Posterior cingulate gyrus (tissue), 11 donors: ENCODE data around the gene CD38.
A peak's percentile ranks its signal among the peaks of the same experiment; 100 is the strongest.

Experiments used
- DNase-seq, 10 donors: peaks; one replicate each; pipeline versions ENCODE4 v3.0.0 to v3.0.0-alpha.2; 2020 to 2021; ENCODE audit warnings: mixed read lengths in 3 of 10
- intact Hi-C: fragments of 100-400 bp; cut with DNase I; formaldehyde crosslinking; loops from one replicate; pipeline ENCODE4 v1.15.1; 2023

Gene CD38

DNA sequence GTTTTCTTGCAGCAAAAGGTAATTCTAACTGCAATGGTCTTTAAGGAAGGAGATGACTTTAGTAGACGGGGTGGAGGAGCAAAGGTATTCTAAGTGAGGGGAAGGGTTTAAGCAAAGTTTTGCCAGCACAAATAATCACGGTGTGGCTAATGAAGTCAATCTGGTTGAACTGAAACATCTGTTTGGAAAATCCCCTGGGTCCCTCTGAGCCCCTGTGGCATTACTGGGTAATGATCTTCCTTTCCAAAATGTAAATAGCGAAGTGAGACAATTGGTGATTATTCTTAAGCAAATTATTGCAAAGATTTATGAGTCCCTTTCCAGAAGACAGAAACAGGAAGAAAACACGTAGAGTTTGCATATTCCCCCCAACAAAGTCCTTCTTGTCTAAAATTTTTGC, 113.2 kb downstream of the CD38 start:
- intact Hi-C loops = no loop called here
- DNase-seq = no peak

DNA sequence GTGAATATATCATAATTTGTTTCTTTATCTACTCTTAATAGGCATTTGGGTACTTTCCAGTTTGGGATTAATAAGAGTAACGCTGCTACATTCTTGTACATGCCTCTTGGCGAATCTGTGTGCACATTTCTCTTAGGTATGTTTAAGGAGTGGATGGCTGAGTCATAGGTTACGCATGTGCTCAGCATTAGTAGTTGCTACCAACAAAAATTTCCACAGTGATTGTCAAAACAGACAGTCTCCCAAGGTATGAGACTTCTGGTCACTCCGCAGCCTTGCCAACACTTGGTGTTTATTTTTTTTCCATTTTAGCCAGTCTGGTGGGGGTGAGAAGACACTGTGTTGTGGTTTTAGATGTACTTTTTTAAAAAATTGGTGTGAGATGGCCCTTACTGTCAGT, 115.8 kb downstream of the CD38 start:
- DNase-seq = no peak
- intact Hi-C loops = no loop called here

DNA sequence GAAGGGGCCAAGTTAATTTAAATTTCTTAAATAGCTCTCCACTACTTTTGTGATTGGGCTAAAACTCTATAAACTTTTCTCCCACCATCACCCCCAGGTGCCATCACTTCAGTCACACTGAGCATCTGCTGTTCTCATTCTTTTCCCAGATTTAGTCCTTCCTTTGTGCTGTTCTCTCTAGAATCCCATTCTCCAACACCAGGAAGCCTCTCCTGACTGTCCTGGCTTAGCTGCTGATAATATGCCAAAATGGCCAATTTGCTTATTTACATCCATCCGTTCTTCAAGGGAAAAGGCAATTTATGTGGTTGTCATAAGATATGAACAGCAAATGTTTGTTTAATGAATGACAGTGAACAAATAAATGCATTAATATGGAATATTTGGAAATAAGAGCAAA, 116.3 kb downstream of the CD38 start:
- intact Hi-C loops = no loop called here
- no peak for DNase-seq

DNA sequence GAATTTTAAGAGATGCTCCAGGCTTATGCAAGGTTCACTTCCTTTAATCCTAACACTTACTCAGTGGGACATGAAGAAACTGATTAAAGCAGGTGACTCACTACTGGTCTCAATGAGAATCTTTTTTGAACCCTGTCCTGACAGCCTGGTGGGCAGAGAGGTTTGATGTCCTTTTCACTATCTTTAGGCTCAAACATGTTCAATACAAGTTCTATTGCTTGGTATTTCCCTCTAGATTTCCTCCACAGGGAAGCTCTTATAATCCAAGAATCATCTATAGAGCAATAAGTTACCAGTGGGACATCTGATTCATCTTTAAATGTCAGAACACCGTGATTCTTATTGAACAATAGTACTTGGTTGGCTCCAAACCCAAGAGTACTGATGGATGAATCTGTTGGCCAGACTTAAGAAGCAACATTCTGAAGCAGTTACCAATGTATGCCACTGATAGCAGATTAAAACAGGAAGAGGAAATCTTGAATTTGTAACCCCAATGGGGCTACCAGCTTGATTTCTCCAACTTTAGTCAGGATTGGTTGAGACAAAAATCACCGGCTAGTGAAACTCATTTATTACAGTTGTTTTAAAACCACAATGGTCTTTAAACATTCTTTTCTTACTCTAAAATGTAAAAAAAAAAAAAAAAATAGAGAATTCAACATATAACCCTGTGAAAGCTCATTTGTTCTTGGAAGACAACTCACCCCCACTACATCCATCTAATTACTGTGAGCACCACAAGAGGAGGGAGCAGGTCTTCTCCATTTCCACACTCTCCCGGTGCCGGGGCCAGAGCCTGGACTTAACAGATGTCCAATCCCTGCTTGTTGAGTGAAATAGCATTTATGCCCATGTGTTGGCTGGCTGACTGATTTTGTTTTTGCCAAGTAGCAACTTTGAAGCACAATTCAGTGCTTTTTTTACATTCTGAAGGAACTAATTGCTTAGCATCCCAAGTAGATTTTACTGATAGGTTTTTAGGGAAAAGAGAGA, 117.1 kb downstream of the CD38 start:
- DNase-seq = peak in 5 of 10 donors; percentile 4 to 82 (median 76)
- intact Hi-C loops = no loop called here

DNA sequence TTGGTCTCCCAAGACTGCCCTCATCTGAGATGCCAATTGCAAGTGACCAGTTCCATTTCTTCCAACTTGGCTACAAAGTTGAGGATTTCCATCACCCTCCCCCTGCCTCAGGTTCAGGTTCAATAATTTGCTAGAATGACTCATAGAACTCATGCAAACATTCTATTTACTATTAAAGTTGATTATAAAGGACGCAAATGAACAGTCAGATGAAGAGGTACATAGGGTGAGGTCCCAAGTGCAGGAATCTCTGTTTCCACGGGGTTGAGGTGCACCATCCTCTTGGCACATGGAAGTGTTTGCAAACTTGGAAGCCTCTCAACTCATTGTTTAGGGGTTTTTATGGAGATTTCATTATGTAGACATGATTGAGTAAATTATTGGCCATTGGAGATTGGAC, 119.4 kb downstream of the CD38 start:
- no peak for DNase-seq
- intact Hi-C loops = no loop called here

DNA sequence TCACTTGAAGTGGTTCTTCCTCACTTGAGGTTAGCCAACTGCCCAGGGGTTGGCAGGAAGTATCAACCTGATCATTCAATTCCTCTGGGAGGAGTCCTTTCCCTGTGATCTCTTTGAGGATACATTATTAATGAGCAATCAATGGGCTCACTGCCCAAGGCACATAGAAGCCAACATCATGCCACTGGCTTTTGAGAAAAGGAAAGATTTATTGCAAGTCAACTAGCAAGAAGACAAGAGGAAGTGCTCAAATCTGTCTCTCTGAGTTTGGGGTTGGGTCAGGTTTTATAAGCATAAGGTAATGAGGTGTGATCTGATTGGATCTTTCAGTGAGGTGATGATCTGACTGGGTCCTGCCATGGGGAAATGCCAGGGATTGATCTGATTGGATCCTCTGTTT, 120.8 kb downstream of the CD38 start:
- no peak for DNase-seq
- intact Hi-C loops = no loop called here

DNA sequence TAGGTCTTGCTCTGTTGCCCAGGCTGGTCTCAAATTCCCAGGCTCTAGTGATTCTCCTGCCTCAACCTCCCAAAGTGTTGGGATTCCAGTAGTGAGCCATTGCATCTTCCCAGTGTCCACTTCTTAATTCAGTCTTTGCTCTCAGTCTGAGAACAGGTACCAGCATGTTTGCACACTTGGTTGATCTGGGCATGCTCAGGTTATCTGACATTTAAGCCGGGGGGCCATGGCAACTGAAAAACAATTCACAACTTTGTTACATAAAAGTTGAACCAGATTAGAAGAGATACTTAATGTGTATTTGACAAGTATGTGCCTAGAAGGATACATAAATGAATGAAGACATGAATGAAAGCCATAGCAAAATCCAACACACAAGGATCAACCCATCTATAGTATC, 121.4 kb downstream of the CD38 start:
- DNase-seq = no peak
- intact Hi-C loops = no loop called here

DNA sequence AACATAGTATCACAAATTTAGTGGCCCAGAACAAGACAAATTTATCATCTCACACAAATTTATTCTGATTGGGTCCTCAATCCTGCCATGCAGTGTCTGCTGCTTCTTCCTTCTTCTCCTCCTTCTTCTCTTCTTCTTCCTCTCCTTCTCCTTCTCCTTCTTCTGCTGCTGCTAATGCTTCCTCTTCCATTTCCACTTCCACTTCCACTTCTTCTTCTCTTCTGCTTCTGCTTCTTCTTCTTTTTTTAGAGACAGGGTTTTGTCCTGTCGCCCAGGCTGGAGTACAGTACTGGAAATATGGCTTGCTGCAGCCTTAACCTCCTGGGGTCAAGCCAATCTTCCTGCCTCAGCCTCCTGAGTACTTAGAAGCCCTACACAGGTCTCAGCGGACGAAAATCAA, 122.9 kb downstream of the CD38 start:
- intact Hi-C loops = no loop called here
- DNase-seq = no peak

DNA sequence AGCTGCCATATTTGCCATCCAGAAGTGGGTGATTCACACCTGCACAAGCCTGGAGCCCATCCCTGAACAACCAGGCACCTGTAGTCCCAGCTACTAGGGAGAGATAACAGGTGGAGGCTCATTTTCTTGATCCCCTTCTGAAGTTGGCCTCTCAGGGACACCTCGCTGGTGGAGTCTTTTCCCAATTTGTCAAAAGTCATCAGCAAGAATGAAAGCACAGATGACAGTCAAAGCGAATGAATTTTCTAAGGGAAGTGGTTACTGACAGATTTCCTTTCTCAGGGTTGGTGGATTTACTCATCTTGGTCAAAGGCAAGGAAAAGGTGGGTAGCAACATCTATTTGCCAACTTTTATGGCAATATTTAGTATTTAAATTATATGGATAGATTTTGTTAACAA, 123.9 kb downstream of the CD38 start:
- intact Hi-C loops = no loop called here
- no peak for DNase-seq

DNA sequence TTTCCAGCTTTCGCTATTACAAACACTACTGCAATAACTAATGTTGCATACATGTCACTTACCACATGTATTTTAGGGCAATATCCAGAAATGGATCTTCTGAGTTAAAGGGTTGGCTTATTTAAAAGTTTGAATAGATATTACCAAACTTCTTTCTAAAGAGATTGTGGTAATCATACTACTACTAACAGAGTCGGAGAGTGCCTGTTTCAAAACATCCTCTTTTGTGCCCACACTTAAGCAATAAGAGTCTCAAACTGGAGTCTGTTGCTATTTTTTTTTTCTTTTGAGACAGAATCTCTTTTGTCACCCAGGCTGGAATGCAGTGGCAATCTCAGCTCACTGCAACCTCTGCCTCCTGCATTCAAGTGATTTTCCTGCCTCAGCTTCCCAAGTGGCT, 124.6 kb downstream of the CD38 start:
- no peak for DNase-seq
- intact Hi-C loops = no loop called here
